Measurements from ENCODE around the gene OVCH2. TPM values are rescaled to one million over a fixed set of nuclear protein-coding genes. Genes with fewer than 3 reads are reported as not detected.

The OVCH2 gene
- total and polyA plus RNA-seq, 8 donors = 0.05 to 0.28 TPM; not detected in 6

- H3K4me3 ChIP-seq = no peak overlapping the region
- H3K36me3 ChIP-seq = no peaks in the 10 kb centered on the region
- peaks cover 0 to 5% (median 0%) of the 10 kb centered on the region in 3 donors for H3K4me1 ChIP-seq
- intact Hi-C loops (cut with DNase I) = no loop called here
- DNase-seq (no peak), FAIRE-seq (no peak), ATAC-seq (no peak)
- 71 to 73% methylated on average over 4 of the region's 4 CpGs for WGBS, 2 donors
- TF ChIP-seq CTCF (IDR thresholded peaks at IDR 0.05) = no peak
- H3K9me3 ChIP-seq = no peaks in the 10 kb centered on the region
- no peaks in the 10 kb centered on the region for H3K27me3 ChIP-seq
- H3K27ac ChIP-seq = no peak overlapping the region
Observed at GRCh38 chr11:7677796-7678201, 28.5 kb downstream of the OVCH2 start.

GRCh38 chr11:7677071-7677470 is 29.2 kb downstream of the OVCH2 start:
- TF ChIP-seq CTCF (IDR thresholded peaks at IDR 0.05) = no peak
- H3K36me3 ChIP-seq = no peaks in the 10 kb centered on the region
- H3K27ac ChIP-seq = no peak overlapping the region
- H3K4me3 ChIP-seq = no peak overlapping the region
- intact Hi-C loops (cut with DNase I) = no loop called here
- ATAC-seq = no peak
- no peak for DNase-seq
- H3K27me3 ChIP-seq = no peaks in the 10 kb centered on the region
- 83% methylated on average over 5 of the region's 5 CpGs for WGBS, 2 donors
- no peaks in the 10 kb centered on the region for H3K9me3 ChIP-seq
- peaks cover 0 to 6% (median 0%) of the 10 kb centered on the region in 3 donors for H3K4me1 ChIP-seq
- FAIRE-seq = no peak

GRCh38 chr11:7675631-7676030 is 30.6 kb downstream of the OVCH2 start:
- H3K27ac ChIP-seq = no peak overlapping the region
- intact Hi-C loops (cut with DNase I) = no loop called here
- DNase-seq = no peak
- no peak for FAIRE-seq
- H3K27me3 ChIP-seq = no peaks in the 10 kb centered on the region
- H3K4me3 ChIP-seq = no peak overlapping the region
- H3K9me3 ChIP-seq = no peaks in the 10 kb centered on the region
- H3K4me1 ChIP-seq = peaks cover 0 to 10% (median 5%) of the 10 kb centered on the region in 3 donors
- WGBS, 2 donors = 80 to 94% methylated on average over 3 of the region's 3 CpGs
- H3K36me3 ChIP-seq = no peaks in the 10 kb centered on the region
- no peak for TF ChIP-seq CTCF (IDR thresholded peaks at IDR 0.05)
- ATAC-seq = no peak

GRCh38 chr11:7673724-7674434 is 32.4 kb downstream of the OVCH2 start:
- 6 to 8% methylated on average over 45 to 72 of the region's 72 CpGs for WGBS, 2 donors
- peak; percentile 51 to 64 (median 61) for ATAC-seq
- H3K27ac ChIP-seq = no peak overlapping the region

More at GRCh38 chr11:7673724-7674434, 32.4 kb downstream of the OVCH2 start:
- Histone ChIP-seq H3K4me1 (peaks cover 0 to 10% (median 5%) of the 10 kb centered on the region in 3 donors), H3K27me3 (no peaks in the 10 kb centered on the region), H3K36me3 (no peaks in the 10 kb centered on the region), H3K9me3 (no peaks in the 10 kb centered on the region), H3K4me3 (peak overlapping the region; percentile 10 to 74 (median 48))
- DNase-seq (peak in 2 of 6 donors; percentile 22 to 68), FAIRE-seq (no peak)
- TF ChIP-seq CTCF (IDR thresholded peaks at IDR 0.05) = no peak
- intact Hi-C loops (cut with DNase I) = no loop called here
